Activated naive CD4-positive, alpha-beta T cell treated with anti-CD3 and anti-CD28 coated beads, Interleukin-2, amount 50 U/mL, for 24 hours (primary cell): ENCODE data around the gene UTS2R.

Experiments
- H3K27ac Mint-ChIP-seq: one replicate; pipeline ENCODE4 v1.8.0; 2021; ENCODE audit warnings: mild to moderate bottlenecking, mixed read lengths
- H3K27me3 Mint-ChIP-seq: one replicate; pipeline ENCODE4 v1.8.0; 2021; ENCODE audit warnings: mixed read lengths
- H3K36me3 Mint-ChIP-seq: one replicate; pipeline ENCODE4 v1.8.0; 2021; ENCODE audit warnings: mixed read lengths
- H3K4me1 Mint-ChIP-seq: one replicate; pipeline ENCODE4 v1.8.0; 2021; ENCODE audit warnings: mixed read lengths
- H3K4me3 Mint-ChIP-seq: one replicate; pipeline ENCODE4 v1.8.0; 2021; ENCODE audit warnings: mild to moderate bottlenecking, mixed read lengths
- H3K9me3 Mint-ChIP-seq: one replicate; pipeline ENCODE4 v1.8.0; 2021; ENCODE audit warnings: mixed read lengths

Gene UTS2R

GRCh38 chr17:82371333-82372248 is at the start of gene UTS2R:
Gene UTS2R, plus strand, starts transcription at chr17:82371765. Its CDS starts 2,560 bp downstream, at chr17:82374325.
- Mint-ChIP-seq H3K27me3 (peaks cover 23% of the 10 kb centered on the region), H3K9me3 (no peaks in the 10 kb centered on the region), H3K4me1 (peaks cover 14% of the 10 kb centered on the region), H3K27ac (peak within 1 kb of the TSS; percentile 55), H3K4me3 (peak within 1 kb of the TSS; percentile 84), H3K36me3 (no peaks in the 10 kb centered on the region)

GRCh38 chr17:82321947-82322466 is 49.6 kb upstream of the UTS2R start:
- Mint-ChIP-seq H3K9me3 (no peaks in the 10 kb centered on the region), H3K27me3 (no peaks in the 10 kb centered on the region), H3K4me1 (peaks cover 22% of the 10 kb centered on the region), H3K36me3 (no peaks in the 10 kb centered on the region), H3K27ac (peak overlapping the region; percentile 90), H3K4me3 (peak overlapping the region; percentile 88)

DNA sequence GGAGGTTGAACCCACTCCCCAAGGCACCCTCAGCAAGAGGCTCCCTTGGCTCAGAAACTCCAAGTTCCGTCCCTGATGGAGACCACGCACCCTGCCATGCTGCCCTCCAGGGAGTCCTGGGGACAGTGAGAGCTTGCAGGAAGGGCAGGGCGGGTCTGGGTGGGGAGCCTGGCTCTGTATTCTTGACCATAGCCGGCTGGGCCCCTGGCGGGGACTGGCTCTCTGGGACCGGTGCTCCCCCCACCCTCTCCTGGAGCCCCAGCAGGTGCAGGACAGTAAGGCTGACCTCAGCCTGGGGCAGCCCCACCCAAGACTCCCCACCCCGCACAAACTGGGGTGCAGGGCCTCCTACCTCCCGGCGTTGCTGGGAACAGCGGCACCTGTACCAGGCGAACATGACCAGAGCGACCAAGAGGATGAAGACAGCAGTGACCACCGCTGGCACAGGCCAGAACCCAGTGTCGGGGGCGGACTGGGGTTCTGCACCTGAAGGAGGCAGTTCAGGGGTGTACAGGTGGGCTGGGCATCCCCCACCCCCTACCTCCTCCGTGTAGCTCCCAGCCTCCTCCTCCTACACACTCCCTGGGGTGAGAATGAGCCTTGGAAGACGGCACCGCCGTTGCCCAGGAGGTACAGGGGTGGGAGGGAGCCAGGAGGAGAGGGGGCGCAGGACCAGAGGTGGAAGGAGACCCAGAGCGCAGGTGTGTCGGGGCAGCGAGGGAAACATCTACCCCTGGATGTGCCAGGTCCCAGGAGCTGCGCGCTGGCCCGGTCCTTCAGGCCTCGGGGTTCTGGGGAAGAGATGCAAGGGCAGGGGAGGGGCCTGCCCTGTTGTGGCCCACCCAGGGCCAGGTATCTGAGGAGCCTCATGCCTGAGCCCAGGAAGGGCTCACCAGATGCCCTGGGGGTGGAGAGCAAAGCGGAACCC is 48.8 kb upstream of the UTS2R start:
- peaks cover 22% of the 10 kb centered on the region for H3K4me1 Mint-ChIP-seq
- peak overlapping the region; percentile 90 for H3K27ac Mint-ChIP-seq
- H3K4me3 Mint-ChIP-seq: peak overlapping the region; percentile 88
- no peaks in the 10 kb centered on the region for H3K36me3 Mint-ChIP-seq
- no peaks in the 10 kb centered on the region for H3K27me3 Mint-ChIP-seq
- H3K9me3 Mint-ChIP-seq: no peaks in the 10 kb centered on the region

DNA sequence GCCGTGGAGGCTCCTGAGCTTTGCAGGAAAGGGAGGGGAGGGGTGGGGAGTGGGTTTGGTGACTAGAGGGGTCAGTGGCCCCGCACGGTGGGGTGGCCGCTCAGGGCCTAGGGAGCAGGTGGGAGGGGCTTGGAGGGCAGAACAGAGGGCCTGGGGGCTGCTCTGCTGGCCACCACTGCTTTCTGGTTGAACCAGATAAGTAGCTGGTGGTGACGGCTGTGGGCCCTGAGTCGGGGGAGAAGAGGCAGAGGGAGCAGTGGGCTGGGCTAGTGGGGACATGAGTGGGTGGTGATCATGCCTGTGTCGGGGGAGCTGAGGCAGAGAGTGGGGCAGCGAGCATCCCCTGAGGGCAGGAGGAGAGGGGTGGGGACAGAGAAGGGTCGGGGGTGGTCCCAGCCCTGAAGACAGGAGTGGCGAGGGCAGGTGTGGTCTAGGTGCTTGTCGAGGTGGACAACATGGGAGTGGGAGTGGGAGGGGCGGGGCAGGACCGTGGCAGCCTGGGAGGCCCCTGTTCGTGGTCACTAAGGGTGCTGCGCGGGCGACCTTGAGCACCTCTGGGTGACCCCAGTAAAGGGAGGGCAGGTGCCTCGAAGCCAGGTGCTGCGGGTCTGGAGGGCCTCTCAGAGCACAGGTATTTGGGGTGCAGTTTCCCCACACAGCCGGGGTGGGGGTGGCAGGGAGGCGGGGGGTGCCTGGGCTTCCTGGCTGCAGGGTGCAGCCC is 47.9 kb upstream of the UTS2R start:
- H3K27me3 Mint-ChIP-seq: no peaks in the 10 kb centered on the region
- no peaks in the 10 kb centered on the region for H3K9me3 Mint-ChIP-seq
- H3K36me3 Mint-ChIP-seq: no peaks in the 10 kb centered on the region
- H3K27ac Mint-ChIP-seq: no peak overlapping the region
- peaks cover 22% of the 10 kb centered on the region for H3K4me1 Mint-ChIP-seq
- peak overlapping the region; percentile 30 for H3K4me3 Mint-ChIP-seq

GRCh38 chr17:82324566-82325285 is 46.8 kb upstream of the UTS2R start:
- Mint-ChIP-seq H3K4me3 (no peak overlapping the region), H3K27ac (peak overlapping the region; percentile 55), H3K27me3 (no peaks in the 10 kb centered on the region), H3K9me3 (no peaks in the 10 kb centered on the region), H3K4me1 (peaks cover 22% of the 10 kb centered on the region), H3K36me3 (no peaks in the 10 kb centered on the region)

GRCh38 chr17:82325286-82326180 is 46.0 kb upstream of the UTS2R start:
- Mint-ChIP-seq H3K4me3 (no peak overlapping the region), H3K4me1 (peaks cover 21% of the 10 kb centered on the region), H3K27ac (peak overlapping the region; percentile 12), H3K9me3 (no peaks in the 10 kb centered on the region), H3K36me3 (no peaks in the 10 kb centered on the region), H3K27me3 (no peaks in the 10 kb centered on the region)

GRCh38 chr17:82327289-82327688 is 44.3 kb upstream of the UTS2R start:
- no peaks in the 10 kb centered on the region for H3K36me3 Mint-ChIP-seq
- H3K27me3 Mint-ChIP-seq: no peaks in the 10 kb centered on the region
- peaks cover 10% of the 10 kb centered on the region for H3K4me1 Mint-ChIP-seq
- H3K9me3 Mint-ChIP-seq: no peaks in the 10 kb centered on the region
- H3K27ac Mint-ChIP-seq: no peak overlapping the region
- H3K4me3 Mint-ChIP-seq: no peak overlapping the region

DNA sequence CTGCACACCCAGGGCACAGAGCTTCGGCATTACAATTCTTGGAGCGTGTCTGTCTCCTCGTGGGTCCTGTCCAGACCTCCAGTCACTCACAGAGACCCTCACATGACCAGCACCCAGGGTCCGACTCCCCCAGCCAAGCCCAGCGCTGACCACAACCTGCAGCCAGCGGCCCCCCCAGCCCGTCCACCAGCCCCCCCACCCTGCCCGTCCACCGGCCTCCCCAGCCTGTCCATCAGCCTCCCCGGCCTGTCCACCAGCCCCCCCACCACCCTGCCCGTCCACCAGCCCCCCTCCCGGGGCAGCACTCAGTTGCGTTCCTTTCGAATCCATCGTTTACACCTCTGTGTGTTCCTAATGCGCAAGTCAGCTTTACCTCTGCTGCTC is 43.8 kb upstream of the UTS2R start:
- no peak overlapping the region for H3K4me3 Mint-ChIP-seq

DNA sequence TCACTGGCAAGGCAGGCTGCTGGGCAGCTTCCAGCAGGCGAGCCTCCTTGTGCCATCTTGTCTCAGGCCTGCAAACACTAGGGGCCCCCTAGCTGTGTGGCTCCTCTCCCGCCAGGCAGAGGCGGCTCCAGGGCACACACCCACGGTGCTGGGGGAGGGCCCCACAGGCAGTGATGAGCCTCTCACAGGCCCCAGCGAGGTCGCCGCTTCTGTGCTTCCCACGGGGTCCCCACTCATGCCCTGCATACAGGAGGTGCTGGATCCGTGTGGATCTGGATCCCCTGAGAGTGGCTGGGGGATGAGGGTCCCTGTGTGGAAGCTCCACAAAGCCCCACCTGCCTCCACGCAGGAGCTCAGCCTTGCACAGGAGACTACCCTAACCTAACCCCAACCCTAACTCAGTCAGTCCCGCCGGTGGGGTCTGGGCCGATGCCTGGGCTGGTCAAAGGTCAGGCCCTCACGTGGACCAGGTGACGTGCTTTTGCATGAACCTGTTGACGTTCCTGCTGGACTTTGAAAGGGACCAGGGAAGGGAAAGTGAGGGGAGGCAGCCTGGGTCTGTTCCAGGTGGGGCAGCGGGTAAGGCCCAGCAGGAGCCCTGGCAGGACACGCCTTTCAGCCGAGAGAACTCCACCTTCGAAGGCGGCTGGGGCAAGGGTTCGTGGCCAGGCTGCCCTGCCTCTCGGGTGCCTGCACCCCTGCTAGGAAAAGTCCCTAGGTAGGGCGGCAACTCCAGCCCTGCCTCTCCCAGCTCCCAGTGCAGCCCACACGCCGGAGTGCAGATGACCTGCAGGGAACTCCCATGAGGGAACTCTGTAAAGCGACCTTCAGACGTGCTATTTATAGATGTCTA is 43.2 kb upstream of the UTS2R start:
- H3K27ac Mint-ChIP-seq: no peak overlapping the region
- no peak overlapping the region for H3K4me3 Mint-ChIP-seq

More for the DNA sequence above, 43.8 kb upstream of the UTS2R start:
- Mint-ChIP-seq H3K4me1 (peaks cover 13% of the 10 kb centered on the region), H3K9me3 (no peaks in the 10 kb centered on the region), H3K27ac (no peak overlapping the region), H3K27me3 (no peaks in the 10 kb centered on the region), H3K36me3 (no peaks in the 10 kb centered on the region)

GRCh38 chr17:82328994-82329507 is 42.5 kb upstream of the UTS2R start:
- Mint-ChIP-seq H3K4me3 (no peak overlapping the region), H3K27ac (no peak overlapping the region), H3K4me1 (peaks cover 17% of the 10 kb centered on the region), H3K36me3 (no peaks in the 10 kb centered on the region), H3K9me3 (no peaks in the 10 kb centered on the region), H3K27me3 (no peaks in the 10 kb centered on the region)

More for the DNA sequence above, 43.2 kb upstream of the UTS2R start:
- H3K27me3 Mint-ChIP-seq: no peaks in the 10 kb centered on the region
- H3K36me3 Mint-ChIP-seq: no peaks in the 10 kb centered on the region
- peaks cover 17% of the 10 kb centered on the region for H3K4me1 Mint-ChIP-seq
- H3K9me3 Mint-ChIP-seq: no peaks in the 10 kb centered on the region

GRCh38 chr17:82329683-82330321 is 41.8 kb upstream of the UTS2R start:
- Mint-ChIP-seq H3K9me3 (no peaks in the 10 kb centered on the region), H3K4me1 (peaks cover 18% of the 10 kb centered on the region), H3K27ac (no peak overlapping the region), H3K36me3 (no peaks in the 10 kb centered on the region), H3K27me3 (no peaks in the 10 kb centered on the region), H3K4me3 (no peak overlapping the region)

- Mint-ChIP-seq H3K27me3 (no peaks in the 10 kb centered on the region), H3K4me1 (peaks cover 22% of the 10 kb centered on the region), H3K27ac (no peak overlapping the region), H3K4me3 (no peak overlapping the region), H3K9me3 (no peaks in the 10 kb centered on the region), H3K36me3 (no peaks in the 10 kb centered on the region)
Measured at GRCh38 chr17:82330322-82331239, 41.0 kb upstream of the UTS2R start.
